Caco-2 (cell line): ENCODE results near the gene PRKAG2. TPM values are rescaled to one million over a fixed set of nuclear protein-coding genes. Genes with fewer than 3 reads are reported as not detected.

ENCODE experiments used
- BruUV-seq: library from RNA; stranded (reverse); fragments of 400-500 nt; replicated peaks from 2 replicates; lab custom pipeline; 2021; lab: Mats Ljungman, UMichigan
- CTCF ChIA-PET: fragments of 300-600 bp; sonication (Branson Sonifier 250); formaldehyde crosslinking; loops from one replicate; lab custom pipeline; 2022; ENCODE audit warnings: antibody characterized with exemption; lab: Charles Lee
- POLR2A ChIA-PET: fragments of 300-600 bp; sonication (Branson Sonifier 250); formaldehyde crosslinking; loops from one replicate; lab custom pipeline; 2022; ENCODE audit warnings: antibody characterized with exemption; lab: Charles Lee
- DNase-seq, 2 experiments: peaks; one replicate each; pipeline versions ENCODE4 v3.0.0 to v3.0.0-alpha.2; 2020 to 2022
- H3K27me3 ChIP-seq: replicated peaks from 2 replicates; pipeline ENCODE4 v1.6.0; 2011; ENCODE audit warnings: low read length; ENCODE audit not compliant: control insufficient read depth, insufficient read depth
- H3K36me3 ChIP-seq: 2 replicates; pipeline ENCODE4 v1.5.1; 2011; ENCODE audit warnings: low read length; ENCODE audit not compliant: control insufficient read depth, insufficient read depth
- H3K4me1 ChIP-seq: fragments of 250-450 bp; sonication (Bioruptor Pico); 2 replicates; pipeline ENCODE4 v1.5.1; 2020; ENCODE audit warnings: mild to moderate bottlenecking
- H3K4me3 ChIP-seq: 2 replicates; pipeline ENCODE4 v1.5.1; 2011; ENCODE audit warnings: low read depth, mild to moderate bottlenecking, control low read depth, low read length
- H3K9me3 ChIP-seq: fragments of 250-450 bp; sonication (Bioruptor Pico); 2 replicates; pipeline ENCODE4 v1.5.1; 2020; ENCODE audit warnings: mild to moderate bottlenecking, moderate library complexity
- H3K27ac Mint-ChIP-seq: one replicate; pipeline ENCODE4 v1.8.0; 2022; ENCODE audit warnings: mixed read lengths; ENCODE audit not compliant: unreplicated experiment
- H3K27me3 Mint-ChIP-seq: one replicate; pipeline ENCODE4 v1.8.0; 2022; ENCODE audit warnings: mixed read lengths; ENCODE audit not compliant: insufficient read depth, unreplicated experiment
- H3K36me3 Mint-ChIP-seq: one replicate; pipeline ENCODE4 v1.8.0; 2022; ENCODE audit warnings: mild to moderate bottlenecking, mixed read lengths; ENCODE audit not compliant: insufficient read depth, unreplicated experiment
- H3K4me1 Mint-ChIP-seq: one replicate; pipeline ENCODE4 v1.8.0; 2022; ENCODE audit warnings: low read depth, mixed read lengths; ENCODE audit not compliant: unreplicated experiment
- H3K4me3 Mint-ChIP-seq: one replicate; pipeline ENCODE4 v1.8.0; 2022; ENCODE audit warnings: mild to moderate bottlenecking, moderate library complexity, mixed read lengths; ENCODE audit not compliant: unreplicated experiment
- H3K9me3 Mint-ChIP-seq: one replicate; pipeline ENCODE4 v1.8.0; 2022; ENCODE audit warnings: mixed read lengths; ENCODE audit not compliant: unreplicated experiment
- intact Hi-C: fragments of 100-400 bp; cut with micrococcal nuclease; formaldehyde crosslinking; loops from one replicate; pipeline ENCODE4 v1.10.0; 2022; ENCODE audit not compliant: unreplicated experiment
- total RNA-seq: library from RNA; stranded (reverse); gene quantifications from 2 replicates; pipeline ENCODE4 v1.2.3, GENCODE V29; 2022
- TF ChIP-seq, protein P1 (sequence below), 2 experiments: fragments of 200-600 bp in 1 of 2; IDR thresholded peaks; 1 replicate in 1 of 2; 2 replicates in 1 of 2; pipeline versions ENCODE4 v1.5.1 to v1.8.0; 2011 to 2022; ENCODE audit warnings: antibody characterized with exemption in 1 of 2, control low read depth in 1 of 2, inconsistent platforms in 1 of 2, low read depth in 1 of 2, low read length in 1 of 2, mild to moderate bottlenecking in 1 of 2, moderate library complexity in 1 of 2; ENCODE audit not compliant: insufficient read depth in 1 of 2, severe bottlenecking in 1 of 2, unreplicated experiment in 1 of 2

PRKAG2 gene
- total RNA-seq, 1 experiment from 2014 or later, result 15.9 TPM

DNA sequence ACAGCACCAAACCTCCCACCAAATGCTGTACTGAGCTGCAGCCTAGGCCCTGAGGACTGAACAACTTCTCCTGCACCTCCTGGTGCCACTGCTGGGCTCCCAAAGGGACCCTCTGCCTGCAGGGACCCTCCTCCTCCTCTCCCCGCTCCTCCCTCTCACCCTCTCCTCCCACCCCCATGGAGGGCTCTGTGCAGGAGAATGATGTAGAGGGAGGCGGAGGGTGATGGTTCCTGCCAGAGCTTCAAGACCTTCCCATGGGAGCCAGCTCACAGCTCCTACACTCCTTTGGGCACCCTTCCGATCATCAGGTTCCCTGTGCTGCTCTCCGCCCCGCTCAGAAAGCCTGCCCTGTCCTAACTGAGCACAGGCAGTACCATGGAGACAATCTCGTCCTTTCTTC, 97.7 kb downstream of the PRKAG2 start:
- Histone ChIP-seq H3K36me3 (no peaks in the 10 kb centered on the region), H3K4me1 (0 out of 2 replicates have a peak, but pooled peaks cover 6% of the 10 kb centered on the region), H3K27me3 (no peaks in the 10 kb centered on the region), H3K4me3 (no peak overlapping the region), H3K9me3 (no peaks in the 10 kb centered on the region; the same call in 1 of the 2 replicates)
- ChIA-PET POLR2A (no interaction called here), CTCF (interaction anchor here (0.6 kb wide), 1 partner anchor 17 kb away, joined by 4 read pairs; no protein-coding TSS in a partner anchor)
- no TSS peak for BruUV-seq
- H3K36me3 Mint-ChIP-seq, result no peaks in the 10 kb centered on the region
- H3K27ac Mint-ChIP-seq, result no peak overlapping the region
- no peaks in the 10 kb centered on the region for H3K27me3 Mint-ChIP-seq
- TF ChIP-seq, protein P1, sequence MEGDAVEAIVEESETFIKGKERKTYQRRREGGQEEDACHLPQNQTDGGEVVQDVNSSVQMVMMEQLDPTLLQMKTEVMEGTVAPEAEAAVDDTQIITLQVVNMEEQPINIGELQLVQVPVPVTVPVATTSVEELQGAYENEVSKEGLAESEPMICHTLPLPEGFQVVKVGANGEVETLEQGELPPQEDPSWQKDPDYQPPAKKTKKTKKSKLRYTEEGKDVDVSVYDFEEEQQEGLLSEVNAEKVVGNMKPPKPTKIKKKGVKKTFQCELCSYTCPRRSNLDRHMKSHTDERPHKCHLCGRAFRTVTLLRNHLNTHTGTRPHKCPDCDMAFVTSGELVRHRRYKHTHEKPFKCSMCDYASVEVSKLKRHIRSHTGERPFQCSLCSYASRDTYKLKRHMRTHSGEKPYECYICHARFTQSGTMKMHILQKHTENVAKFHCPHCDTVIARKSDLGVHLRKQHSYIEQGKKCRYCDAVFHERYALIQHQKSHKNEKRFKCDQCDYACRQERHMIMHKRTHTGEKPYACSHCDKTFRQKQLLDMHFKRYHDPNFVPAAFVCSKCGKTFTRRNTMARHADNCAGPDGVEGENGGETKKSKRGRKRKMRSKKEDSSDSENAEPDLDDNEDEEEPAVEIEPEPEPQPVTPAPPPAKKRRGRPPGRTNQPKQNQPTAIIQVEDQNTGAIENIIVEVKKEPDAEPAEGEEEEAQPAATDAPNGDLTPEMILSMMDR (IDR thresholded peaks at IDR 0.05; ENCODE audit: insufficient read depth in 1 of 2, low read depth in 1 of 2, low read length in 1 of 2, severe bottlenecking in 1 of 2, unreplicated experiment in 1 of 2), result no peak
- peaks cover 7% of the 10 kb centered on the region for H3K9me3 Mint-ChIP-seq
- DNase-seq, result no peak
- intact Hi-C loops, result no loop called here
- no peaks in the 10 kb centered on the region for H3K4me1 Mint-ChIP-seq
- no peak overlapping the region for H3K4me3 Mint-ChIP-seq

DNA sequence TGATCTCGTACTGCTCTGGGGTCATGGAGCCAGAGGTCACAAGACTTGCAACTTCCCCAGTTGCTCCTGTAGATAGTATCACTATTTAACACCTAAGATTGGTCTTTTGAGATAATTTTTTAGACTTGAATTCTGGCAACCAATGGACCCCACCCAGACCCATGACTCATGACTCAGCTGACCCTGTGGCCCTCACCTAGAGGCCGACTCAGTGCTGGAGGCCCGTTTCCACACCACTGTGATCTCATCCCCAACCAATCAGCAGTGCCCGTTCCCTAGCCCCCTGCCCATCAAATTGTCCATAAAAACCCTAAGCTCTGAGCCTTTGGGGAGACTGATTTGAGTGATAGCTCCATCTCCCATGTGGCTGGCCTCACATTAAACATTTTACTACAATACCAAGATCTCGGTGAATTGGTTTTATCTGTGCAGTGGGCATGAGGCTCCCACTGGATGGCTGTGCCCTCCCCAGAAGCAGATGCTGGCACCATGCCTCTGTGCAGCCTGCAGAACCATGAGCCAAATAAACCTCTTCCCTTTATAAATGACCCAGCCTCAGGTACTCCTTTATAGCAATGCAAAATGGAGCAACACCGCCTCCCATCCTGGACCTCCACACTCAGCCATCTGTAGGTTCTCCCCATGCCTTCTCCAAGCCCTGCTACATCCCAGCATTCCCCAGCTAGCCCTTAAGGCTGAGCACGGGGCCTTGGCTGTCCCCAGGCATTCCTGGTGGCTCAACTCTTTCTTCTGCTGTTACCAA, 98.8 kb downstream of the PRKAG2 start:
- no peaks in the 10 kb centered on the region for H3K27me3 Mint-ChIP-seq
- CTCF ChIA-PET, result no interaction called here
- TF ChIP-seq, protein P1 (IDR thresholded peaks at IDR 0.05; ENCODE audit: insufficient read depth in 1 of 2, low read depth in 1 of 2, low read length in 1 of 2, severe bottlenecking in 1 of 2, unreplicated experiment in 1 of 2), result no peak

DNA sequence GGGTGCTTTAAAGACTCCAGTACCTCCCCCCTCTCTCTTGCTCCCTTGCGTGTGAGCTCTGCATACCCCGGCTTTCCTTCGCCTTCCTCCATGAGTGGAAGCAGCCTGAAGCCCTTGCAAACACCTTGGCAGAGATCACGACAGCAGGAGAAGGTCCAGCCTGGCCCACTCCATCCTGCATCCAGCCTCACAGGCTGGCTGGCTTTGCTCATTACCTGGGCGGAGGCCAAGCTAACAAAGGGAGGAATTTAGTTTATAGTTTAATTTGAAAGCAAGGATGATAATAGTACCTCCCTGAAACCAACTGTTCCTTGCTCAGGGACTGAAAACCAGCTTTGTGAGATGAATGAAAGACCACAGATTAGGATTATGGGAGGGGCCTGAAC, 99.4 kb downstream of the PRKAG2 start:
- no peaks in the 10 kb centered on the region for H3K36me3 ChIP-seq
- H3K27me3 ChIP-seq, result no peaks in the 10 kb centered on the region
- DNase-seq, result no peak
- Mint-ChIP-seq H3K27ac (no peak overlapping the region), H3K36me3 (no peaks in the 10 kb centered on the region), H3K4me1 (no peaks in the 10 kb centered on the region), H3K27me3 (no peaks in the 10 kb centered on the region), H3K9me3 (peaks cover 7% of the 10 kb centered on the region), H3K4me3 (no peak overlapping the region)
- POLR2A ChIA-PET, result no interaction called here
- intact Hi-C loops, result no loop called here
- CTCF ChIA-PET, result no interaction called here
- no peak overlapping the region for H3K4me3 ChIP-seq
- no TSS peak for BruUV-seq
- H3K9me3 ChIP-seq, result no peaks in the 10 kb centered on the region; the same call in 1 of the 2 replicates
- TF ChIP-seq, protein P1 (IDR thresholded peaks at IDR 0.05; ENCODE audit: insufficient read depth in 1 of 2, low read depth in 1 of 2, low read length in 1 of 2, severe bottlenecking in 1 of 2, unreplicated experiment in 1 of 2), result no peak
- 0 out of 2 replicates have a peak, but pooled peaks cover 6% of the 10 kb centered on the region for H3K4me1 ChIP-seq

More for the DNA sequence above, 98.8 kb downstream of the PRKAG2 start:
- DNase-seq, result no peak
- BruUV-seq, result no TSS peak
- H3K27me3 ChIP-seq, result no peaks in the 10 kb centered on the region
- H3K36me3 ChIP-seq, result no peaks in the 10 kb centered on the region
- POLR2A ChIA-PET, result no interaction called here
- peaks cover 7% of the 10 kb centered on the region for H3K9me3 Mint-ChIP-seq
- no peaks in the 10 kb centered on the region for H3K36me3 Mint-ChIP-seq
- H3K4me3 Mint-ChIP-seq, result no peak overlapping the region
- no peak overlapping the region for H3K27ac Mint-ChIP-seq
- no peak overlapping the region for H3K4me3 ChIP-seq
- 0 out of 2 replicates have a peak, but pooled peaks cover 6% of the 10 kb centered on the region for H3K4me1 ChIP-seq
- H3K9me3 ChIP-seq, result no peaks in the 10 kb centered on the region; the same call in 1 of the 2 replicates
- no peaks in the 10 kb centered on the region for H3K4me1 Mint-ChIP-seq
- intact Hi-C loops, result no loop called here
